Eye (tissue), 1 donor: ENCODE results near the gene MAP3K19.
A peak's percentile ranks its signal among the peaks of the same experiment; 100 is the strongest.
"Not testable (repeated sequence)": the region's sequence is repeated elsewhere in the genome, so short reads cannot be mapped to it uniquely, and the experiment has no call there.

Experiments used
- DNase-seq: peaks from one replicate; pipeline ENCODE4 v3.0.0-alpha.2; 2015

Gene MAP3K19

GRCh38 chr2:134977104-134977503, 70.1 kb downstream of the MAP3K19 start:
- DNase-seq = not testable (repeated sequence)

DNA sequence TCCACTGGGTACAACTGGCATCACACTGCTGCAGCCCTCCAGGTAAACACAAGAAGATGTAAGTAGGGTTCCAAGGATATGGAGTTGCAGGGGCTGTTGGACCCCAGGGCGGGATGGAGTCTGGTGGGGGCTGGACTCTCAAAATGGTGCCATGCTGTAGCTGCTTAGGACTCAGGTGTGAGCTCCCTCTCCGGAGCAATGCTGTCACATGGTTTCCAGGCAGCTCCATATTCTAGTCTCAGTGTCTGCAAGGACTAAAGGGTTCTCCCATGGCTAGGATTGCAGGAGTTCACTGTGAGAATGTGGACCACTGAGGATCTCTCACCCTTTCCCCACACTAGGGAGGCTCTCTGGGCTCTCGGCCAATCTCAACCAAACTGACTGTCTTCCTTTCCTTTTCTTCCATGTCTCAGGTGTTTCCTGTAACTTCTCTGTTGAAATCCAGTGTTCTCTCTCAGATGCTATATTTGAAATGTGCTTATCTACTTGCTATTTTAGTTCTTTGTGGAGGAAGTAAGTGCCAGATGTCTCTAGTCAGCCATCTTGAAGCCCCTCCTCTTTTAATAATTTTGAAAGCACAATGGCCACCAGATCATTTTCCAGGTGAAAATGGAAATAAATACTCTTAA, 71.1 kb downstream of the MAP3K19 start:
- no peak for DNase-seq

- no peak for DNase-seq
Measured at GRCh38 chr2:134975281-134976009, 71.8 kb downstream of the MAP3K19 start.

DNA sequence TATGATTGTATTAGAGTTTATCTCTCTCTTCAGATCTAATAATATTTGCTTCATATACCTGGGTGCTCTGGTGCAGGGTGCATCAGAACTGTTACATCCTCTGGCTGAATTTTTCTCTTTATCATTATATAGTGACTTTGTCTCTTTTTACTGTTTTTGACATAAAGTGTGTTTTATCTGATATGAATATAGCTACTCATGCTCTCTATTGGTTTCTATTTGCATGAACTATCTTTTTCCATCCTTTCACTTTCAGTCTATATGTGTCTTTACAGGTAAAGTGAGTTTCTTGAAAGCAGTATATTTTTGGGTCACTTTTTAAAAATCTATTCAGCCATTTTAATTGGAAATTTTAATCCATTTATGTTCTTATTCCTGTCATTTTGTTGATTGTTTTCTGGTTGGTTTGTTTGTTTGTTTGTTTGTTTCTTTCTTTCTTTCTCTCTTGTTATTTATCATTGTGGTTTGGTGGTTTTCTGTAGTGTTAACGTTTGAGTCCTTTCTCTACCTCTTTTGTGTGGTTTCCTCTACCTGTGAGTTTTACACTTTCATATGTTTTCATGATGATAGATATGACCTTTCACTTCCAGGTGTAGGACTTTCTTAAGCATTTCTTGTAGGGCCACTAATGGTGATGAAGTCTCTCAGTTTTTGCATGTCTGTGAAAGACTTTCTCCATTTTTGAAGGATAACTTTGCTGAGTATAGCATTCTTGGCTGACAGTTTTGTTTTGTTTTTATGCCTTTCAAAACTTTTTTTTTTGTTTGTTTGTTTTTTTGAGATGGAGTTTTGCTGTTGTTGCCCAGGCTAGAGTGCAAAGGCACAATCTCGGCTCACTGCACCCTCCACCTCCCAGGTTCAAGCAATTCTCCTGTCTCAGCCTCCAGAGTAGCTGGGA, 73.8 kb downstream of the MAP3K19 start:
- DNase-seq = no peak

- not testable (repeated sequence) for DNase-seq
Measured at GRCh38 chr2:134967166-134967565, 80.1 kb downstream of the MAP3K19 start.

DNA sequence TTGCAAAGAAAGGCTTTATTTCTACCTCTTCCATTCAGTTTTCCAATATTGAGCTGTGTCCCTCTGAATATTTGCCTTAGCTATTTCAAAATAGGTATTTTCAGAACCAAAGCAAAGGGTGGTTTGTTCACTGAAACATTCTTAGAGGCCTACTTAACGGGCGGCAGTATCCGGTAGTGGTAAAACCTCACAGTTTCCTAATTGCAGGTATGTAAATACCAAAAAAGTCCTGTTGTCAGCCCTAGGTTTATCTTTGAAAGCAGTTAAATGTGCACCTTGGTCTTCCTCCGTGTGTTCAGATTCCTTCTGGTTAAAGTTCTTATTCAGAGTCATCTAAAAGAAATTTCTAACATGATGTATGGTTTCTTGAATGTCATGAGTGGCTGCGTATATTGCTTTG, 89.8 kb downstream of the MAP3K19 start:
- DNase-seq = no peak

GRCh38 chr2:134955744-134956143, 91.5 kb downstream of the MAP3K19 start:
- DNase-seq = no peak

DNA sequence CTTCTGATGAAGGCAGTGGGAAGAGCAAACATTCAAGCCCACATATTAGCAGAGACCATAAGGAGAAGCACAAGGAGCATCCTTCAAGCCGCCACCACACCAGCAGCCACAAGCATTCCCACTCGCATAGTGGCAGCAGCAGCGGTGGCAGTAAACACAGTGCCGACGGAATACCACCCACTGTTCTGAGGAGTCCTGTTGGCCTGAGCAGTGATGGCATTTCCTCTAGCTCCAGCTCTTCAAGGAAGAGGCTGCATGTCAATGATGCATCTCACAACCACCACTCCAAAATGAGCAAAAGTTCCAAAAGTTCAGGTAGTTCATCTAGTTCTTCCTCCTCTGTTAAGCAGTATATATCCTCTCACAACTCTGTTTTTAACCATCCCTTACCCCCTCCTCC, 93.2 kb downstream of the MAP3K19 start:
- DNase-seq = no peak

- no peak for DNase-seq
Measured at GRCh38 chr2:134952608-134953007, 94.6 kb downstream of the MAP3K19 start.

- DNase-seq = no peak
Measured at GRCh38 chr2:134950886-134951285, 96.4 kb downstream of the MAP3K19 start.

DNA sequence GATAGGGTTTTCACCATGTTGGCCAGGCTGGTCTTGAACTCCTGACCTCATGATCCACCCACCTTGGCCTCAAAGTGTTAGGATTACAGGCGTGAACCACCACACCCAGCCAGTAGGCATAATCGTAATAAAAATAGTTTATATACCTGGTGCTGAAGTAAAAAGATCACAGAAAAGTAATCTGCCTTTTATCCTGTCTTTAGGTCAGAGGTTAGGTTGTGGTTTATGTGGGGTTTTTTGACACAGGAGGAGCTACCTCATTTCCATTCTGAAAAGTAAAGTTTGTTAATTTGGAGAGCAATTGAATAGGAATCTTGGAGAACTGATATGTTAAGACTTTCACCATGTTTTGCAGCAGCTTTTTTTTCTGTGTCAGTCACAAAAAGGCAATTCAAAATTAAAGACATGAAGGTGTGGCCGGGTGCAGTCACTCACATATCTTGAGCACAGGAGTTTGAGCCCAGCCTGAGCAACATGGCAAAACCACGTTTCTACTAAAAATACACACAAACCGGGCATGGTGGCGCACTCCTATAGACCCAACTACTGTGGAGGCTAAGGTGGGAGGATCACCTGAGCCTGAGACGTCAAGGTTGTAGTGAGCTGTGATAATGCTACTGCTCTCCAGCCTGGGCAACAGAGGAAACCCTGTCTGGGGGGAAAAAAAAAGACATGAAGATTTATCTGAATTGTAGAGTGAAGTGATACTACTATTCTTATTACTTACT, 97.1 kb downstream of the MAP3K19 start:
- no peak for DNase-seq

DNA sequence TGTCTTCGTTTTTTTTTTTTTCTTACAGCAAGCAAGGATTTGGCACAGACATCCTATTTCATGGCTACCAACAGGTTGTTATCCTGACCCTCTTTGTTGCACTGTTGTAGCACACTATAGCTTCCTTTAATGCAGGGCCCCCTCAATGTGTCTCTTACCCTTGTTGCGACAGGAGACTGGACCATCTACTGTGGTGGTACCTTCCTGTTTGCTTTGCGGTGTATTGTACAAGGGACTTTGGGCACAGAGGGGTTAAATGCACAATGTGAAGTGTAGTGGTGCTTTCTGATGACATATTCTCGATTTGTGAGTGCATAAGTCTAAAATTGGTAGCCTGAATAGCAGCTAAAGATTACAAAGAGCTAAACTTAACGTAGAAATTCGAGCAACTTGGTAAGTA, 101.2 kb downstream of the MAP3K19 start:
- DNase-seq = no peak

DNA sequence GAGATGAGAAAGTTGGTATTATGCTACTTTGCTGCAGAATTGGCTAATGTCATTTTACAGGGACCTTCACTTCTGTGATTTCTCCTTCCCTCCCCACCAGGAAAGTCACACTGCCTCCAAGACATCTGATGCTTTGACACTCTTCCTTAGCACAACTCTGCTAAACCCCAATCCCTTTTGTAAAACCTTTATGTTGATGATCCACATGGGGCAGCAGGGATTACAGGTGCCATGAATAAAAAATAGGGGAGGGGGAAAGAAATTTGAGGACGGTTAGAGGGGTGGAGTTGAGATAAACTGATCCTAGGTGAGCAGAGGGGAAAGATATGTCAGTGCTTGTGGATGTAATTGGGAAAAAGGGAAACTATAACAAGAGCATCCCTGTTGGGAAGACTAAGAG, 102.3 kb downstream of the MAP3K19 start:
- no peak for DNase-seq

GRCh38 chr2:134943540-134943939, 103.7 kb downstream of the MAP3K19 start:
- no peak for DNase-seq

- peak; percentile 5 for DNase-seq
Measured at GRCh38 chr2:134936691-134937090, 110.6 kb downstream of the MAP3K19 start.

GRCh38 chr2:134934641-134935040, 112.6 kb downstream of the MAP3K19 start:
- DNase-seq = no peak

GRCh38 chr2:134934150-134934549, 113.1 kb downstream of the MAP3K19 start:
- no peak for DNase-seq

GRCh38 chr2:134933732-134934131, 113.5 kb downstream of the MAP3K19 start:
- DNase-seq = no peak

DNA sequence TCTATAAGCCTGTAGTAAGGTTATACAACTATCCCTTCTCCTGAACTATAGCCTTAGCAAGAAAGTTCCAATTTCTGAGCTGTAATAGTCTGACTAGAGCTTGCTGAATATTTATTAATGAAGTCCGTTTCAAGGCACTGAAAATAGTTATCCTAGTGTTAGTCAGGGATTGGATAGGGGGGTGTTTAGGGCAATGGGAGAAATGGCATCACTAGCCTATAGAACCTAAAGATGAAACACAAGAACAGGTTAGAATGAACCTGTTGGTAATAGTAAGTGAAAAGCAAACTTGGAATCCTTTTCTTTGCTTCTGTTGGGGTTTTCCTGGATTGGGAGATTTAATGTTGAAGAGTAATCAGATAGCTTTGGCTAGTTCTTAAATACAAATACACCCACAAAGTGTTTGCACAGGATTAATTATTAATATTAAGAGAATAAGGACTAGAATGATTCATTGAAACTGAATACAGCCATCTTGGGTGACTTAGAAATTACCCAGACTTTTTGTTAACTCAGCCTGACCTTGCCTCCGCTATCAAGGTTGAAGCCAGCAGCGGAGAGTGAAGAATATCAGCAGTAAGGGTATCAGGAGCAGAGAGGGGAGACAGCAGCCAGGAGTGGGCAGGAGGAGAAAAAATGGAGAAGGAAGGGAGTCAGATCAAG, 114.3 kb downstream of the MAP3K19 start:
- no peak for DNase-seq

- no peak for DNase-seq
Measured at GRCh38 chr2:134927195-134927594, 120.1 kb downstream of the MAP3K19 start.

DNA sequence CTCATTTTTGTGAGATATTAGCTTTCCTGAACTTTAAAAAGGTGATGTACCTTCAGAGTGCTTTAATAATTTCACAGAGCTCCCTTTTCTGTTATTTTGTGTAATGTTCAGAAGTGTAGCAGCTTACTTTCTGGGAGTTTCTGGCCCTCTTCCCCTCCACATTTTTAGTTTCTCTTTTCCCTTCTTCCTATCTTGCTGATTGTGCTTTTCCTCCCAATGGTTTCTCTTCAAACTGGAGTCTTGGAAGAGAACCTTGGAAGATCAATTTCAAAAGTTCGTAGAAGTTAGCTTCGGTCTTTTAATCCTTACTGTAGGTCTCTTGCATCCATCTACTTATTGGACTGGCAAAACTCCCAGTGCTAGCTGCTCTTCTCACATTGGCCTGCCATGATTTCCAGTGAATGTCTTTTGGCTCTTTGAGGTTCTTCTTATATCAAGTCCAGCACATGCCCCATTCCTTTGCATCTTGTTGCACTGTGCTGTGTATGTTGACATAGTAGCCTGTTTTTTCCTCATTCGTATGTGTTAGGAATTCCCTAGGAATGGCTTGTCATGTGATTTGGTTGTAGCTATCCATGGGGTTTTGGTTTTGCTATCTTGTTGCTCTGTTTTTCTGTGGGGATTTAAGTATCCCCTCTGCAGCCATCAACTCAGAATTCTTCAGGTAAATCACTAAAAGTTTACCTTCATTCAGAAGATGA, 120.9 kb downstream of the MAP3K19 start:
- no peak for DNase-seq

- DNase-seq = no peak
Measured at GRCh38 chr2:134924912-134925311, 122.3 kb downstream of the MAP3K19 start.
